GM11168 (cell line): ENCODE results near the gene FOXD4L1.
"Not testable (repeated sequence)": the region's sequence is repeated elsewhere in the genome, so short reads cannot be mapped to it uniquely, and the experiment has no call there.

Source experiments
- in situ Hi-C: fragments of 300-500 bp; cut with MboI; formaldehyde crosslinking; loops from one replicate; pipeline ENCODE4 v1.12.0; 2022; ENCODE audit warnings: low sequenced_read_pairs; ENCODE audit not compliant: unreplicated experiment

The FOXD4L1 gene

DNA sequence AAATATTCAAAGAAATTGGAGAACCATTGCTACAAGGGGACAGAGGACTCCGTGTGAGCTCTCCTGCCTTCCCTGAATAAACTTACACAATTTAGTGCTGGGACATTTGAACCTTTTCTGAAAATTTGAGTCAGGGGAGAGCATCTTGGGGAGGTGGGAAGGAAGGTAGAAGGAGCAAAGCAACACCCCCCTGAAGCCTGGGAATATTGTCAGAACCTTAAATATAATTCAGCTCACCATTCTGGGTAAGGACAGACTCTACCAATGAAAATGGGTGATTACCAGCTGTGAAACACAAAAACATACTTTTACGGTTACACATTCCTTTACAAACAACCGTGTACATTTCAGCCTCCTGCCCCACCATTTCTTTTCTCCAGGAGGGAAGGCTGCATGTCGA is at the start of gene FOXD4L1:
TSS of gene FOXD4L1 (plus strand) at position 301 of the 400 bp plus-strand sequence. CDS start 592 bp downstream, outside the sequence.
- in situ Hi-C loops = not testable (repeated sequence)

DNA sequence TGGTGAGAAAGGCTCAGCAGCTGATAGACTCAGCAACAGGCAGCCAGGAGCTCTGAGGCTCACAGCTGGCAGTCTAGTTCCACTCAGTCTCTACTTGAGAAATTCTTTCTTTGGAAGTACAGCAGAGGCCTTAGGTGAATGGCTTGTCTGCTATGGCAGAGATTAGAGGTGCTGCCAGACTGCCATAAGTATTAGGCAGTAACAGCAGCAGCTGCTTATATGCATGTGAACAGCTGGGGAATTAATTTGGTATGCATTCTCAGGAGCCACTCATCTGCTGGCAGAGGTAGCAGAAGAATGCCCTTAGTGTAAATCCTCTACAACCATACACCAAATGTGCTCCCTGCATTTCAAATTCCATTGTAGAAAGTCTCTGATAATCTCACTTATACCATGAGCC is 32.7 kb upstream of the FOXD4L1 start:
- in situ Hi-C loops = not testable (repeated sequence)

DNA sequence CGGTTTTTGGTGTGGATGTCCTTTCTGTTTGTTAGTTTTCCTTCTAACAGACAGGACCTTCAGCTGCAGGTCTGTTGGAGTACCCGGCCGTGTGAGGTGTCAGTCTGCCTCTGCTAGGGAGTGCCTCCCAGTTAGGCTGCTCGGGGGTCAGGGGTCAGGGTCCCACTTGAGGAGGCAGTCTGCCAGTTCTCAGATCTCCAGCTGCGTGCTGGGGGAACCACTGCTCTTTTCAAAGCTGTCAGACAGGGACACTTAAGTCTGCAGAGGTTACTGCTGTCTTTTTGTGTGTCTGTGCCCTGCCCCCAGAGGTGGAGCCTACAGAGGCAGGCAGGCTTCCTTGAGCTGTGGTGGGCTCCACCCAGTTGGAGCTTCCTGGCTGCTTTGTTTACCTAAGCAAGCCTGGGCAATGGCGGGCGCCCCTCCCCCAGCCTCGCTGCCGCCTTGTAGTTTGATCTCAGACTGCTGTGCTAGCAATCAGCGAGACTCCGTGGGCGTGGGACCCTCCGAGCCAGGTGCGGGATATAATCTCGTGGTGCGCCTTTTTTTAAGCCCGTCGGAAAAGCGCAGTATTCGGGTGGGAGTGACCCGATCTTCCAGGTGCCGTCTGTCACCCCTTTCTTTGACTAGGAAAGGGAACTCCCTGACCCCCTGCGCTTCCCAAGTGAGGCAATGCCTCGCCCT is 21.6 kb upstream of the FOXD4L1 start:
- in situ Hi-C loops = not testable (repeated sequence)

DNA sequence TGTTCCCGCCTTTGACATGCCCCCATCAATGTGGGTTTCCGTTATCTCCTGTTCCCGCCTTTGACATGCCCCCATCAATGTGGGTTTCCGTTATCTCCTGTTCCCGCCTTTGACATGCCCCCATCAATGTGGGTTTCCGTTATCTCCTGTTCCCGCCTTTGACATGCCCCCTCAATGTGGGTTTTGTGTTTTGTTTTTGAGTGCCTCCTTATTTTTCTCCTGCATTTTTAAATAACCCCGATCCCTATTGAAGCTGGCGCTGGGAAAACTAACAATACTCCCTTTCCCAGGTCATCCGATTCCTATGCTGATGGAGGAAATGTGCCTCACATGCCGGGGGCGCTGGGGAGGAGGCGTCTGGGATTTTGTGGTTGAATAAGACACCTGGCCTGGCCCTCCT is 1.9 kb upstream of the FOXD4L1 start:
- in situ Hi-C loops = not testable (repeated sequence)

DNA sequence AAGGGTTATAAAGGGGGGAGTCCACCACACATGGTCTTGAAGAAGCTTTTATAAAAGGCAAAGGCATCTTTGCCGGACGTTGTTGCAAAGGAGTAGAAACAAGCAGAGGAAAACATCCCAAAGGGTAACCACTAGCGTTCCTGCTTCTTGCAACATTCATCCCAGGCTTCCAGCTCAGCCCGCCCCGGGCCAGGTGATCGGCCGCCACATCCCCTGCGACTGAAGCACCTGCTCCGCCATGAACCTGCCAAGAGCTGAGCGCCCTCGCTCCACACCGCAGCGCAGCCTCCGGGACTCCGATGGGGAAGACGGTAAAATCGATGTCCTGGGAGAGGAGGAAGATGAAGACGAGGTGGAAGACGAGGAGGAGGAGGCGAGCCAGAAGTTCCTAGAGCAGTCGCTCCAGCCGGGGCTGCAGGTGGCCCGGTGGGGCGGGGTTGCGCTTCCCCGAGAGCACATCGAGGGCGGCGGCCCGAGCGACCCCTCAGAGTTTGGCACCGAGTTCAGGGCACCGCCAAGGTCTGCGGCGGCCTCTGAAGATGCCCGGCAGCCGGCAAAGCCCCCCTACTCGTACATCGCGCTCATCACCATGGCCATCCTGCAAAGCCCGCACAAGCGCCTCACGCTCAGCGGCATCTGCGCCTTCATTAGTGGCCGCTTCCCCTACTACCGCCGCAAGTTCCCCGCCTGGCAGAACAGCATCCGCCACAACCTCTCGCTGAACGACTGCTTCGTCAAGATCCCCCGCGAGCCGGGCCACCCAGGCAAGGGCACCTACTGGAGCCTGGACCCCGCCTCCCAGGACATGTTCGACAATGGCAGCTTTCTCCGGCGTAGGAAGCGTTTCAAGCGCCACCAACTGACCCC is 787 bp downstream of the FOXD4L1 start:
- in situ Hi-C loops = not testable (repeated sequence)

DNA sequence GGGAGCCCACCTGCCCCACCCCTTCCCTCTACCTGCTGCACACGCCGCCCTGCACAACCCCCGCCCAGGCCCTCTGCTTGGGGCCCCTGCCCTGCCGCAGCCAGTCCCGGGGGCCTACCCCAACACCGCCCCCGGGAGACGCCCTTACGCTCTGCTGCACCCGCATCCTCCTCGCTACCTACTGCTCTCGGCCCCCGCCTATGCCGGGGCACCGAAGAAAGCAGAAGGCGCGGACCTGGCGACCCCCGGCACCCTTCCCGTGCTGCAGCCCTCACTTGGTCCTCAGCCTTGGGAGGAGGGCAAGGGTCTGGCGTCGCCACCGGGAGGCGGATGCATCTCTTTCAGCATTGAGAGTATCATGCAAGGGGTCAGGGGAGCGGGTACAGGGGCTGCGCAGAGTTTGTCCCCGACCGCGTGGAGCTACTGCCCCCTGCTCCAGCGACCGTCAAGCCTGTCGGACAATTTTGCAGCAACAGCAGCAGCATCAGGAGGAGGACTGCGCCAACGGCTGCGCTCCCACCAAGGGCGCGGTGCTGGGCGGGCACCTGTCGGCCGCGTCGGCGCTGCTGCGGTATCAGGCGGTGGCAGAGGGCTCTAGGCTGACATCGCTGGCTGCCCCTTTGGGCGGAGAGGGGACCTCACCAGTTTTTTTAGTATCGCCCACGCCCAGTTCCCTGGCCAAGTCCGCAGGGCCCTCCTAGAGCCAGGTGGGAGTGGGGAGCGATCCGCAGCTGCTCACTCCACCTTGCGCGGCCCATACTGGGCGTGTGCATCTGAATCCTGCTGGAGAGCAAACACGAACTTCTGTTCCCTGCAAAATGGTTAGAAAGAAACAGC is 1.6 kb downstream of the FOXD4L1 start:
- in situ Hi-C loops = not testable (repeated sequence)

DNA sequence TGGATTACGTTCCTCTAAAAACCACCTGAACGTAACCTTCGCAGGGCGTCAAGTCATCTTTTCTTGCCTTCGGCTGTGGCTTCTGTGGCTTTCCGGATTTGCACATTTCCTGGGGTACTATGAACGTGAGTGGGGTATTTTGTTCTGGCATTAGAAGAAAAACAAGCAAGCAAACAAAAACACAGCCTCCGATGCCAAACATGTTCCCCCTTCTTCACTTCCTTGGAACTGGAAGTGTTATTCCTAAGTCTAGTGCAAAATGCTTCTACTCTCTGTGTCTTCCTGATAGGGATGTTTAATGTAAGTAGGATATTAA is 2.2 kb downstream of the FOXD4L1 start:
- in situ Hi-C loops = not testable (repeated sequence)

DNA sequence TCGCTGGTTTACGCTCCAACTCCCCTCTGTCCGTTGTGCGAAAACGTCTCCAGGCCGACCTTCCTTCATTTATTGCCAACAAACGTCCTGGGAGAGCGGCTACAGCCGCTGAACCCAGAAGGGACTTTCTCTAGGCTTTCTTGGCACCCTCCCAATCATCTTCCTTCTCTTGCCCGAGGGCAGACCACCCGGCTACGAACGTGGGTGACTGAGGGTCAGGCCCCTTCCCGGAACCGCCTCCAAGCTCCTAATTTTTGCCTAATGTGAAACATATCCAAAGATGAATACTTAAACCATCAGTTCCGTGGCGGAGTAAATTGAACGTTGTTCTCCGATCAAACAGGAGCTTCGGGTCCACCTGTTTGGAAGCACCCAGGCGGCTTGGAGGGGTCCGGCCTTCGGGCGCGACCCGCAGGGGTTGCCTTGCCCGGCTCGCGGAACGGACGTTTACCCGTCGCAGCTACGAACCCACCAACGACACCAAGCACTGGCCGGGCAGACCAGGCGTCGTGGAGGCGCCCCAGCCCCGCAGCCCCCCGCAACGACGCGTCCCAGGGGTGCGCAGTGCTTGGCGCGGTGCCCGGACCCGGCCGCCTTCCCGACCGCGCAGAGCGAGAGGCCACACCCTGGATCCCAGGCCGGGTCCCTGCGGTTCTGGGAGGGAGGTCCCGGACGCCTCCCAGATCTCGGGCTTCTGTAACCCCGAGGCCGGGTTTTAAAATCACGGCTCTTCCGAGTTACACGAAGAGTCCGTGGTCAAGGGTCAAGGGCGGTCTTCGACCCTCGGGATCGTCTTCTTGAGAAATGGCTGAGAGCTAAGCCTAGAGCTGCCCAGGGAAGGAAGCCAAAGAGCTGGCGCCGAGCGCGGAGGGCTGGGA is 4.0 kb downstream of the FOXD4L1 start:
- in situ Hi-C loops = not testable (repeated sequence)

DNA sequence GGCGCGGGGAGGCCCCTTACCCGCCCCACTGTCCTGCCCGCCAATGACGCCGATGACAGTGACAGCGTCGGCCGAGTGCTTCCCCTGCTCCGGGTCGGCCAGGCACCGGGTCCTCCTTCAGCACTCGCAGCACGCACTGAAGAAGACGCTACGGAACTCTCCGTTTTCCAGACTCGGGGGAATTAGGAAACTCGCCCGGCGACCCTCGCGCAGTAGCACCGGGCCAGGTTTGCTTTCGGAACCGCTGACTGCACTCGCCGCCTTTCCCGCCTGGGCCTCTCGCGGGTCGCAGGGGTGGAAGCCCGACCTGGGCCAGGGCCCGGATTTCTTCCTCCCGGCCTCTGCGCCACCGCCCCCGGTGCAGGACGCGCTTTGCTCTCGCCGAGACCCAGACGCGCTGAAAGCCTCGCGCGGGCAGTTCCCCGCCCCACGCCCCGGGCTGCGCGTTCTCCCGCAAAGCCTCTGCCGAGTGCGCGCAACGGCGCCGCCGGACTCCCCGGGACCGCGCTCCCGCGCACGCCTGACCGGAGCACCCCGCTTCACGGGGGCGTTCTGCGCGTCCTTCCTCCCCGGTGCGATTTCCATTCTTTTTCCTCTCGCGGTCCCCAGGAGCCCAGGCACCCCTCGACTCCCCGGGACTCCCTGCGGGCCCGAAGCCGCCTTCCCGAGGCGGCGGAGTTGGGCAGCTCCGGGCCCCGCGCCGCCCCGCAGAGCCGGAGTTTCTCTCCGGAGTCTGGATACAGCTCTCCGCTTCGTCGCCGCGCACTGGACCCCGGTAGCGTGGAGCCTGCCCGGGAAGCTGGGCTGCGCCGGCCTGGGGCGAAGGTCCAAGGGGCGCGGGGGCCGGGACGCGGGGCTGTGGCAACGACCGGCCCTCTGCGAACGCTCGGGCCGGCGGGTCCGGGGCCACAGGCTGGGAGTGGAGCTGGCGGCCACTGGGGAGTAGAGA is 4.9 kb downstream of the FOXD4L1 start:
- in situ Hi-C loops = not testable (repeated sequence)

DNA sequence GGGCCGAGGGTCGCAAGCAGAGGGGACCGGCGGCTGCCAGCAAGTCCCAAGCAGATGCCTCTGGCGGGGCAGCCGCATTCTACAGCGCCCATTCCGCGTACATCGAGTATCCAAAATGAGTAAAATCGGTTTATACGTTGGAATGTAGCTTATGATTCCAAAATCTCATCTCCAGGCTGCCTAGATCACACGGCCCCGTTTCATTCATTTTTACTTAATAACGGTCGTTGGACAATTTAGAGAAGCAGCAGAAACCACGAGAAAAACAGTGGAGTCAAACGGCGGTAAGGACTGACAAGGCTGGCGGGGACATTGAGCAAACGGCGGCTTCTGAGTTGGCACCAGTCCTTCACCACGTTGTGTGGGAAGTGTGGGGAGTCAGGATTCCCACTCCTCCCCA is 5.6 kb downstream of the FOXD4L1 start:
- in situ Hi-C loops = not testable (repeated sequence)

DNA sequence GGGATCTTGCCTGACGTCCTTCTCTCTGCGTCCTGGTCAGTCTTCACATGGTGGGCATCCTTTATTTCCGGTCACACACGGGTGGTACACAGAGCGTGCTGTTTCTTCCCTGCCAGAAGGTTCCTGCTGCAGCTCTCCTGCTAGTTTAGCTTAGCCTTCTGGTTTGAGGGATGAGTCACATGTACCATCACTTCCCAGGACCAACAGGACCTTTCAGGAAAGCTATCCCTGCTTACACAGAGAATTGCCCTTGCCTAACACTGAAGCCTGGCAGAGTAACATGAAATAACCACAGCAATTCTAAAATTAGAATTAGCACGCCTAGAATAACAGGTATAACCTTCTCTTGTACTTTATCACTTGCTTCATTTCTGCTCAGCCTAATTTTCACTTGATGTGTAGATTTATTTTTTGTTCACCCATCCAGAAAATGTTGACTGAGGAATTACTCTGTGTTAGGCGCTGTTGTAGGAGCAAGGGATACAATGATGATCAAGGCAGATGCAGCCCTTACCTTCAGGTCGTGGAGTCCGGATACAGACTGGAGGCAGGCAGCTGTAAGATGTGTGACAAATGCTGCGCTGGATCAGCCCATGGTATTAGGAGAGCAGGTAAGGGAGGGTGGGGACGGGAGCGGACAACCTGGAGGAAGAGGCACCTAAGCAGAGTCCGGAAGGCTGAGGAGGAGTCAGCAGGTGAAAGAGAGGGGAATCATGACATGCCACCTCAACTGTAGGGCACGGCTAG is 9.1 kb downstream of the FOXD4L1 start:
- in situ Hi-C loops = not testable (repeated sequence)

DNA sequence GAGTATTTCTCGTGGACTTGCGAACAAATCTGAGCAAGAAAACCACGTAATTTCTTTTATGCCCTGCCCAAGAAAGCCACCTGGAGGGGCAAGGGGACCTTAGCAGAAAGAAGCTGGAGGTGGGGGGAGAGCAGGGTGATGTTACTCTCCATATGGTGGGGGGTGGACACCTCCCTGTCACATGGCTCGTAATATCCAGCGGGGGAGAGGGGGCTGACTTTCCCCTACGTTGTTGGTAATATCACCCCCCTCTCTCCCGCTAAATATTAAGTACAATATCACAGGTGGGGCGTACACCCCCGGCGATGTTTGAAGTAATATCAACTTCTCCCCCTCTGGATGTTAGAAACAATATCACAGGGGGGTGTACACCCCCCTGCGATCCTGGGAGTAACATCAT is 9.7 kb downstream of the FOXD4L1 start:
- in situ Hi-C loops = not testable (repeated sequence)

DNA sequence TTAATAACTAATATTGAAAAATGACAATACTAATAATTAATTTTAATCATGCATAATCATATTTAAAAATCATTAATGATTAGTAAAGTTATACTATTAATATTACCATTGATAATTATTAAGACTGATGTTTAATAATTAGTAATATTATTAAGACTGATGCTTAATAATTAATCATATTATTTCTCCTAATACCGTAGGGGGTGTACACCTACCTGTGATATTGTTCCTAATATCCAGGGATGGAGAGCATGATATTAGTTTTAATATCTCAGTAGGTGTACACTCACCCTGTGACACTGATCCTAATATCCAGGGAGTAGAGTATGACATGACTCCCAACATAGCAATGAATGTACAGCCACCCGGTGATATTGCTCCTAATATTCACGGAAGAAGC is 12.4 kb downstream of the FOXD4L1 start:
- in situ Hi-C loops = not testable (repeated sequence)

DNA sequence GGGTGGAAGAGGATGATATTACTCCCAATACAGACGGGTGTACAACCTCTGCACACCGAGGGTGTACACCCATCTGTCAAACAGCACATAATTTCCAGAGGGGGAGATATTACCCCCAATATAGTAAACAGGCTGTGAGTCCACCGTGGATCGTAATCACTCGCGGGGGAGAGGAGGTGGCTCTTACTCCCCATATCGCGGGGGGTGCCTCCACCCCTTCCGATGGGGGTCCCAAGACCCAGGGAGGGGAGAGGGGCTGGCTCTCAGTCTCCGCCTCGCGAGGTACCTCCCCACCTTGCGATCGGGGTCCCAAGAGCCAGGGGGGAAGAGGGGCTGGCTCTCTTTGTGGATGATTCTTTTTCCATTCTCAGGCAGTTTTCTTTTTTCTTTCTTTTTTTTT is 13.4 kb downstream of the FOXD4L1 start:
- in situ Hi-C loops = not testable (repeated sequence)

DNA sequence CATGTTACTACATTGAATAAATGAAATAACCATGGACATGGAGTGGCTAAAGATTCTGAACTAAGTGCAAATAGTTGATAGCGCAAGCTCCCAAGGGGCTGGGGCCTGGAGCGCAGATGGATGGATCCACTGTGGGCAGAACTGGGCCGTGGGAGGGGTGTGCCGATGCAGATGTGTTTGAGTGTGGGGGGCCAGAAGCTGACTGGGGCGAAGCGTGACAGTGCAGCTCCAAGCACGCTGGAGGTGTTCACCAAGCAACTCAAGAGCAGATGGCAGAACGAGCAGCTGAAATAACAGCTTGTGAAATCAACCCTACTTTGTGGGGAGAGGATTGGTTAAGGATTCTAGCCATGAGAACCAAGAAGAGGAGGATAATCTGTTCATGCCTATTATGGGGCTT is 17.0 kb downstream of the FOXD4L1 start:
- in situ Hi-C loops = not testable (repeated sequence)

DNA sequence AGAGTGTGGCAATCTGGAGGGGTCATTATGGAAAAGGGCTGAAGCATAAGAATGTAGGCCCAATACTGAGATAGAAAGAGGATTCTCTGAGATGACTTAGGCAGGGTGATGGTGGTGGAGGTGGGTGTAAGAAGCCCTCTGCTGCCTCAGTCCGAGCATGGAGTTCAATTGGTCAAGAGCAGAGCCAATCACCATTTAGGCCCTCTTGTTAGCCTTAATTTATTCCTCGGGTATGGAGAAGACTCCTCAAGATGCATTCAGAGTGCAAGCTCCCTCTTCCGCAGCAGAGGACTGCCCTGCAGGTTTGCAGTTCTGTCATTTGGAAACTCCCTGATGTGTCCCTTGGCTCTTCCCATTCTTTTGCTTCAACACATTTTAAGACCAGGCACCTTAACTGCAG is 17.5 kb downstream of the FOXD4L1 start:
- in situ Hi-C loops = not testable (repeated sequence)

DNA sequence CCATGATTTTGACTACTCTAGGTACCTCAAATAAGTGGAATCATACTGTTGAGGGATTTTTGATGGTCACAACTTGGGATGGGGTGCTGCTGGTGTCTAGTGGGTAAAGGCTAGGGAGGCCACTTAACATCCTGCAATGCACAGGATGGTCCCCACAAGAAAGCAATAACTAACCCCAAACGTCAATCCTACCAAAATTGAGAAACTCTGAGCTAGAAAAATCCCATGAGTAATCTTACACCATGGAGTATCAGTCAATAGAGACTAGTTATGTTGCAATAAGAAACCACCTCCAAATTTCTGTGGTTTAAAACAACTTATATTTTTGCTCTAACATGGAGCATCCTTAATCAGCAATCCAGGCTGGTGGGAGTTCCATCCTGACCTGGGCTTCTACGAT is 18.6 kb downstream of the FOXD4L1 start:
- in situ Hi-C loops = not testable (repeated sequence)

DNA sequence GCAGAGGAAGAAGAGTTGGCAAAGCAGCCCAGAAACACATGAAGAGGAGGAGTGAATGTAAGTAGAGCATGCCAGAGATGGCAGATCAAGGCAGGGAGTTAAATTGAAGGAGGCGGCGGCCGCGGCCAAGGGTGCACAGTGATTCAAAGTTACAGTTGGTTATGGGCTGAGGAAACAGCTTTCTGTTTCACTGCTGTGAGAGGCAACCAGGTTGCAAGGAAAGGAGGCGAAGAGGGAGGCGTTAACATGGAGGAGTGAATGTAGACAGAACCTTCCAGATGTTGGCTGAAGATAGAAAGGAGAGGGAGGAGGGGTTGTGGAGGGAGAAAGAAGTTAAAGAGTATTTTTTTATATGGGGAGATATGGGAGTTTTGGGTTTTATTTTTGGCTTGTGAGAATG is 22.4 kb downstream of the FOXD4L1 start:
- in situ Hi-C loops = not testable (repeated sequence)
